SW 1271 (cell line): ENCODE data around the gene TCF12.
"Not testable (repeated sequence)": the region's sequence is repeated elsewhere in the genome, so short reads cannot be mapped to it uniquely, and the experiment has no call there.

Experiments used
- DNase-seq, 2 experiments: peaks; one replicate each; lab custom pipeline; 2025; lab: John Stamatoyannopoulos, UW

Gene TCF12

DNA sequence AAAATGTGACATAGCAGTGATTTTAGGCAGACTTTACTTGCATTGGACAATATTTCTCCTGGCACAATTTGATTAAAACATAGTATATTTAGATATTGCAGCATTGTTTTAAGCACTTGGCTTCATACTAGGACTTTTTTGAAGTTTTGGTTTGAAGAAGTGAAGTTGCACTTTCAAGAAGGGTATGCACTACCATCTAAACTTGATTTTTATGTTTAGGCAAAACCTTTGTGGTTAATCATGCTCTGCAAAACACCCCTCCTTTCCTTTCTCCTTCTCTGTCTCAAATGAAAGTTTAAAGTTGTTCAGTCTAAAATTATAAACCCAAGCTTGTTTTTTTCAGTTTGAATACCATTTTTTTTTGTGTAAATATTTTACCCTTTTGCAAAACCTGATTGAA, 173.8 kb downstream of the TCF12 start:
- DNase-seq, result no peak

DNA sequence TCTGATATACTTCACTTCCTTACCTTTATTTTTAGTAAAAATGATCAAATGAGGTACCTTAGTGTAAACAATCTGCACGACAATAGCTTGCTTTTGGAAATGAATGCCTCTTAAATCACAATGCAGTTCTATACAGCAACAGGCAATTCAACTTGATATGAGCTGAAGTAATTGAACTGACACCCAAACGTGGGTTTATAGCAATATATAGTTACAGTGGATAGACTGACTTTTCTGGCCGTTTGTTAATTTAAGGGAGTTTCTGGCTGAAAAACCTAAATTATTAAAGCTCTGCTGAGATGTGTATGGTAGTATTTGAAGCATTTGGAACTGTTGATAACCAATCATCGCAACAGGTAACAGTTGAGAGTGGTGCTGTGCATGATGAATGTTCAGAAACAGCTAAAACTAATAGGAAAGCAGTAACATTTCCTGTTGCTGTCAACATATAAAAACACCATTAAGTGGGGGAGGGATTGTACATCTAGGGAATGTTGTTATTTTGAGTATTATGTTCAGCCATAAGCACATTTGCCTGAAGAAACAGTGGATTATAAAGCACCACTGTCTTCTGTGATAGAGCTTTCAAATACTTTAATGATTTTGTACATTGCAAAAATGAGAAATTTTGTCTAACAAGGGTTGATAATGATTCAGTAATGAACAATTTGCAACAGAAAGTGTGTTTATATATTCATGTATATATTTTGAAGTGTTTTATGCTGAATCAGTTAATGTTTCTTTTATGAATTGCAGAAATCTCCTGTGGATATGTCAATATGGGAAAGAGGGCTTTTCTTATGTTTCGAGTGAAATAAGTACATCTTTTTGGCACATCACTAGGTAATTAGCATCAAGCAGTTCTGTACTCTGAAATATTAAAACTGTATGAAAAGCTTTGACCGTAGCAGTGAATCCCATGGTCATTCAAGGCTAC, 176.1 kb downstream of the TCF12 start:
- no peak for DNase-seq

DNA sequence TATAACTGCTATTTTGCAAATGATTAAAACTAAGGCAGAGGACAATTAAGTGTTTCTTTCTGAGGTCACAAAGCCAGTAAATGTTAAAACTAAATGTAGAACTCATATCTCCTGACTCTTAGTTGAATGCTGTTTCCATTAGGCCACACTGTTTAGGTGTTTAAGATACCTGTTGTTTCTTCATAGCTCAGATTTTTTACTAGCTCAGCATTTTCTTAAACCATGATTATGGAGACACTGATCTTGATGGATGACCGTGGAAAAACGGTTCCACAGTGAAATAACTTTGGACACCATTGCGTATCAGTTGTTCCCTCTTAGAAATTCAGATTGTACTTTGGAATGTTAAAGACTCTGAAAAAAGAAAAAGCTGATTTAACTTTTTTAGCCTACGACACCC, 177.5 kb downstream of the TCF12 start:
- no peak for DNase-seq

DNA sequence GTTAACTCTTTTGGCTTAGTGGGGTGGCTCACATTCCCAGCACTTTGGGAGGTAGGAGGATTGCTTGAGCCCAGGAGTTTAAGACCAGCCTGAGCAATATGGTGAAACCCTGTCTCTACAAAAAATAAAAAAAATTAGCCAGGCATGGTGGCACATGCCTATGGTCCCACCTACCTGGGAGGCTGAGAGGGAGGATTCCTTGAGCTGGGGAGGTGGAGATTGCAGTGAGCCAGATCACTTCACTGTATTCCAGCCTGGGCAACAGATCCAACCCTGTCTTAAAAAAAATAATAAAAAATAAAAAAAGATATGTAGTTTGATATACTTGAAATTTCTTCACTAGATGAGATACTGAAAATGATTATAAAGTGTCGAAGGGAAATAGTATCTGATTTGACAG, 178.8 kb downstream of the TCF12 start:
- no peak for DNase-seq

DNA sequence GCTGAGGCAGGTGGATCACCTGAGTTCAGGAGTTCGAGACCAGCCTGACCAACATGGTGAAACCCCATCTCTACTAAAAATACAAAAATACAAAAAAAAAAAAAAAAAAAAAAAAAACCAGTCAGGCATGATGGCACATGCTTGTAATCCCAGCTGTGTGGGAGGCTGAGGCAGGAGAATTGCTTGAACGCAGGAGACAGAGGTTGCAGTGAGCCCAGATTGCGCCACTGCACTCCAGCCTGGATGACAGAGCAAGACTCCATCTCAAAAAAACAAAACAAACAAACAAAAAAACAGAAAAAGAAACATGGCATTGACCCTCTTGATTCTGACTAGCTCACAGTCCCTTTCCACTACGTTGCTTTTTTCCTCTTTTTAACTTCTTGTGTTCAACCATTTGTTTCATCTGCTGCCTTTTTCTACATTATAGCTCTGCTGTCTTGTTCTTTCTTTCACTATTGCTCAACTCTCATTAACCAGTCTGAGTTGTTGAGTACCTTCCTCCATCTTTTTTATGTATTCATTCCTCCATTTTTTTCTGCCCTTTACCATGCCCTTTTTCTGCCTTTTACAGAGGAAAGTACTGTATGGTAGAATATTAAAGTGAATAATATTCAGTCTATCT, 179.6 kb downstream of the TCF12 start:
- DNase-seq, result not testable (repeated sequence)

DNA sequence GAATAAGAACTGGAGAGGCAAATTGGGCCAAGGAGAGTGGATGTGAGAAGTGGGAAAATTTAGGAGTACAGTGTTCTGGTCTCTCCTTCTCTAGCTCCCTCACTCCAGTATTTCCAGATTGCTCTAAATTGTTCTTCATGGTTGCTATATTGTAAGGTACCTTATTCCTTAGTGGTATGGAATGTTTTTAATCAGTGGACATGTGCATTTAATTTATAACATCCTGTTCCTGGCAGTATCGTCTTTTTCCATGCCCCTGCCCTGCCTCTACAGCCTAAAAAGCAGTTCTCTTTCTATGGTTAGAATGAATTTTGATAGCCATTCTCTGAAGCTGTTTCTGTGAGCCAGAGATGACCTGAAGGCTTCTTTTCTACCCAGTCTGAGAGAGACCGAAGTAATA, 180.5 kb downstream of the TCF12 start:
- DNase-seq, result no peak

DNA sequence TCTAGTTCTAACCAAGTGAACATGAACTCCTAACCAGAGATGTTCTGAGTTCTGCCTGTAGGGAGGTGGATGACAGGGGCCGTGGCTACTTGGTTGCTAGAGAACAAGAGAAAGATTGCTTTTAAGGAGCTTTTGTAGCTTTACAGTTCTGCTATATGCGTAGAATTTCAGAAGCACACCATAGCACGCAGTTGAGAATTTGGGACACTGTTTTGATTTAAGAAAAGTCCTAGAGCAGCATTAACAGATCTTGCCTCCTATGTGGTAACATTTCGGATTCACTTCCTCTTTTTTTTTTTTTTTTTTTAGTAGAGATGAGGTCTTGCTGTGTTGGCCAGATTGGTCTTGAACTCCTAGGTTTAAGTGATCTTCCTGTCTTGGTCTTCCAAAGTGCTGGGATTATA, 181.7 kb downstream of the TCF12 start:
- DNase-seq, result no peak

DNA sequence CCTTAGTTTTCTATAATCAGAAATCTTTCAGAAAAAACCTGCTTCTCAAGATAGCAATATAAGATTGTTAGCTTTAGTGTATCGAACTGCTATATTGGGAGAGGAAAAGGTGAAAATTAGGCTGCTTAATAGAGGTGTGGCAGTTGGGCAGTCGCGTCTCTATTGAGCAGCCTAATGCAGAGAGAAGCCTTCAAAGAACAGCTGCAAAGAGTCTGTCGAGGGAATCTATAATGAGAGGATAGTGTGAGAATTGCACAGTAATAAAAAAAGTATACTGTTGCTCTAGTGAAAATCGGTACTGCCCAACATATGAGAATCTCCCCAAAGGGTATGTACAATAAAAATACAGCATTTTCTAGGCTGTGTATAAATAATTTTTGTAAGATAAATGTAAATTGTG, 184.4 kb downstream of the TCF12 start:
- DNase-seq, result no peak

DNA sequence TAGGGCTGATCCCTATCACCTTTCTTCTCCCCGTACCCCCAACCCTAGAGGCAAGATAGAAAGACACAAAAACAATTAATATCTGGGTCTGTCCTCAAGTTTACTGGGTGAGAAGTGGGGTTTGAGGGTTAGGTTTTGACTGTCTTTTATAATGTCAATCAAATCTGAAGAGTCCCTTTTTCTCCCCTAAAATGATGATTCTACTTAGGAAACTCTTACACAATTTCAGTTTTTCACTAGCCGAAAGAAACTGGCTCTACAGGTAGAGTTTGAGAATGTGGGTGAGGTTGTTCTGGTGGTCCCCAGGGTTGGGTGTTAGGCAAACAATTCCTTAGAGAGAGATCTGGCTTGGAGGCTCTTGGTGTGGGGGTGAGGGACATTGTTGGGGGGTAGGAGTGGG, 189.9 kb downstream of the TCF12 start:
- DNase-seq, result no peak

DNA sequence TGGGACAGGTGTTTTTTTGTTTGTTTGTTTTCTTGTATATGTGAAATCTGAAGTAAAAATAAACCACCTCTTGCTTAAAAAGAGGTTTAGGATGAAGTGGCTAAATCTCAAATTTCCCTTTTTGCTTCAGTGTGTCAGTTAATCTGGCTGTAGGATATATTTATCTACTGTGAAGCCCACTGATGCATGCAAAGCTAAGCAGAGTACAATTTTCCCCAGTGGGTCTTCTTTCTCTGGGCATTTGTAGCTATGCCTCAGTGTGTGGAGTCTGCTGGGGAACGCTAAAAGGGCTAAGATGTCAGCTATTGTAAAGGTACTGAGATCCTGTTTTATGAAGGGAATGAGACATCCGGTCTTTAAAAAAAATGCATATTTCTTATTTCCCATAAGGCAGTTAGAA, 190.6 kb downstream of the TCF12 start:
- no peak for DNase-seq

DNA sequence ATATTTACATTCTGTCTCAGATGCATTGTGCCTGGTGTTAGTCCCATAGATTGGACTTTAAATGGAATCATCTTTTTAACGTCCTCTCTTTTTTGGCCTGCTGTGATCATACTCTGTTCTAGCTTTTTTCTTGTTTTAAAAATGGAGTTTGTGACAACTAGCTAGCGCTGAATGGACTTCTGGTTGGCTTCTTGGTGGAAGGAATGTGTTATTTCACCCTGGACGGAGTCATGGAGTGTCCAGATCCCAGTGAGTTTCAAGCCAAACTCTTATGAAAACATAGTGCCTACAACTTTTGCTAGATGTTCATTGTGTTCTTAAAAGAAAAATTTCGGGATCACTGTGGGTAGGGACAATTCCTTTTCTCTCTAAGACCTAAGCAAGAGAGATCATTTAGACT, 192.6 kb downstream of the TCF12 start:
- DNase-seq, result no peak

DNA sequence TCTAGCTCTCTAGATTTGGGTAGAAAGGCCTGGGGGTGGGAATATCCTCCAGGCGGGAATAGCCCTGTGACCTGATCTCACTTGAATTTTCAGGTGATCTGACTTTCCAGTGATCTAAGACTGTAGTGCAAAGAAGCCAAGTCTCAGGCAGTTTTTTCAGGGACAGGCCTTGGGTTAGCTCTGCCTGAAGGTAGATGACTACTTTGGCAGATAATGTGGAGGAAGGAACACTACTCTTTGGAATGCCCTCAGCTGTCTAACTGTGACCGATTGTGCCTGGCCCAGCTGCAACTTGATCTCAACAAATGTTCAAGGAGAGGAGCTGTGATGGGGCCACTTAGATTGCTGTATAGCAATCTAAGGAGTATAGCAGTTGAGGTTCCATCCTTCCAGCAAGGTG, 193.7 kb downstream of the TCF12 start:
- DNase-seq, result no peak

DNA sequence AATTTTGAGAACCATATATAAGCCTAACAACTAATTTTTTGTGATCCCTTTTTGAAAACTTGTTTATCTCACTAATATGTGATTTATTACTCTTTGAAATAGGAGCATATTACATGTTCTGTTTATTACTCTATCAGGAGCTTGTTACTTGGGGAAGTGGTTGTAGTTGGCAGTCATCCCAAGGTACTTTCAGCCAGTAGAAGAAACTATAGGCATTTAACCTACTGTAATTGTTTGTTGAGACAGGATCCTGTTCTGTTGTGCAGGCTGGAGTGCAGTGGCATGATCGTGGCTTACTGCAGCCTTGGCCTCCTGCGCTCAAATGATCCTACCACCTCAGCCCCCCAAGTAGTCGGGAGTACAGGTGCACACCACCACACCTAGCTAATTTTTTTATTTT, 195.6 kb downstream of the TCF12 start:
- DNase-seq, result no peak

DNA sequence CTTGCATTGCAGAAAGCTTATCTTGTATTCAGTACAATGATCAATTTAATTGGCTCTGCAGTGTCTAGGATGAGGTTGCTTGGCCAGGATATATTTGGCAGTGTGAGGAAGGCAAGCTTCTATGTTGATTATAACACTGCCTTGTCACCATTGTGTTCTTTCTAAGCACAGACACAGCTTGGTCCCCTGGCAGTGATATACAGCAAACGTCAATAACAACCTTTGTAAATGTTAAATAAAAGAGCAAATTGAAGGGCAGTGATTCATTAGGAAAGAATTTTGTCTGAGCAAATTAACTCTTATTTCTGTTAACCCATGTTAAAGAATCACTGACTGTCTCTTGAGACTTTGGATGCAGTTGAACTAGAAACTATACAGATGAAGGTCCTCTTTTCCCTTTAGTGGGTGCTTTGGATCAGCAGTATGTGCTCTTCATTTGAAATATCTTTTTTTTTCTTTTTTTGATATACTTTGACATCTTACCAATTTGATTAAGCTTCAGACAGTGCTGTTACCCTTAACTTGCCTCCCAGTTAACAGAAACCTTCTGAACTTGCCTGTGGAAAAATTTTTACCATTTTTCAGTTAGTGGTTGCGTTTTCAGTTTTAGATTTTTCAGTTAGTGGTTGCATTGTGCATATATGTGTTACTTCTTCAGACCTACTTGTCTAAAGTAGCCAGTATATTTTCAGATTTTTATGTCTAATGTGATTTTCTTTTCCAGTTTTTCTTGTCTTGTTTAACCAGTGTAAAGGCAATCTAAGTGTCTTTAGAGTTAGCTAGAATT, 199.8 kb downstream of the TCF12 start:
- peak in 1 of 2 experiments; percentile 25 for DNase-seq

DNA sequence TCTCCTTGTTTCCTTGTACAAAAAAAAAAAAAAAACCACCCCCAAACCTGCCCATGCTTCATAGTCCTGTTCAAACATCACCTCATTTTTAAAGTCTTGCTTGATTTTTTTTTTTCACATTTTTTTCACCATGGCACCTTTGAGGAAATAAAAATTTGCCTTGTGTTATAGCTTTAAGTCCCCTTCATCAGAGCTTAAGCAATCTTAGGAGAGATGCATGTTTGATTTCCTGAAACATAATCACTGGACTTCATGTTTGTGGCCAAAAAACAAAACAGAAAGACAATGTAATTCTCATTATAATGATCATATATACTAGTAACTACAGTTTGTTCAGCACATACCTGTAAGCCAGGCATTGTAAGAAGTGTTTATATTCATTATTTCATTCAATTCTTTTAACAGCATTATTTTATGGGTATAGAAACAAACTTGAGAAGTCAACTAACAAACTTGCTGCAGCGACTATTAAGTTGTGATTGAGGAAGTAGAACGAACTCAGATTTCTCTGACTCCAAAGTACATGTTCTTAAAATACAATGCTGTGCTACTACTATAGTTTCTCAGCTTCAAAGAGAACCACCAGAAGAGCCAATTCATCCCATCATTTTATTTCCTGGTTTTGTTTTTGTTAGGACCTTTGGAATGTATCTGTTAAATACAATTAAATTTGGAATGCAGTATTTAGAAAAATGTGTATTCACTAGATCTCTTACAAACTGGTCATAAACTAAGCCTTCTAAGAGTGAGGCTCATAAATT, 203.8 kb downstream of the TCF12 start:
- DNase-seq, result no peak

DNA sequence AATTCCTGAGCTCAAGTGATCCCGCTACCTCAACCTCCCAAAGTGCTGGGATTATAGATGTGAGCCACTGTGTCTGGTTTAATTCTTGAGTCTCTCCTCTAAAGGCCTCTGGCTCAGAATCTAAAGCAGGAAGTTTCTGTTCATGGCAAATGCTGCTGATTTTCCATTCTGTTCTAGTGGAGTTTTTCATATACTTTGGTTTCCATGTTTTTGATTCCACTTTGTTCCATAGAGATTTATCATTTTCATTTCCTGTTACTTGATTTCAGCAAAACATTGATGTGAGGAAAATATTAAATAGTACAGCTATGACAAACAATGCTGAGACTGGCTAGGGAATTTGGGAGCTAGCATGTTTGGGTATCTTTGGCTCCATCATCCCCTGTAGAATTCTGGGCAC, 205.6 kb downstream of the TCF12 start:
- DNase-seq, result no peak

DNA sequence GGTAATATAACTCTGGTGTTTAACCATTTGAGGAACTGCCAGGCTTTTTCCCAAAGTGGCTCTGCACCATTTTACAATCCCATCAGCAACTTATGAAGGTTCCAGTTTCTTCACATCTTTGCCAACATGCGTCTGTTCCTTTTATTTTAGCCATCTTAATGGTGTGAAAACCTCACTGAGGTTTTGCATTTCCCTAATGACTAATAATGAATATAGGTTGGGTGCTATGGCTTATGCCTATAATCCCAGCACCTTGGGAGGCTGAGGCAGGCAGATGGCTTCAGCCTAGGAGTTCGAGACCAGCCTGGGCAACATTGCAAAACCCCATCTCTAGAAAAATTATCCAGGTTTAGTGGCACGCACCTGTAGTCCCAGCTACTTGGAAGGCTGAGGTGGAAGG, 210.6 kb downstream of the TCF12 start:
- DNase-seq, result no peak

DNA sequence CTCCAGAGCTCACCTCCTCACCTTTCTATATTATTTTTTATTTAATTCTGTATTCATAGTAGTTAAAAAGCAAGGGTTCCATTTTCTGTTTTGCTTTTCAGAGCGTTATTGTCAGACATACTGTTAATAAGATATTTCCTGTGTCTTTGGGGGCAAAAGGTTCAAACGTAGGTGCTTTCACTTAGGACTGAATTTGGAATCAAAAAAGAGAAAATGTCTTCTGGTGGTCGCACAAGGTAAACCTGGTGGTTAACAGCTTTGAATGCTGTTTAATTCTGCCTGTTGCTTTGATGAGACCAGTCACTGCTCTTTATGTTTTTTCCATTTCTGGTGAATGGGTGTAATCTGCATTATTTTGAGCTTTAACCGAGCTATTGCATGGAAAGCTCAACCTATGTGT, 212.5 kb downstream of the TCF12 start:
- DNase-seq, result no peak

DNA sequence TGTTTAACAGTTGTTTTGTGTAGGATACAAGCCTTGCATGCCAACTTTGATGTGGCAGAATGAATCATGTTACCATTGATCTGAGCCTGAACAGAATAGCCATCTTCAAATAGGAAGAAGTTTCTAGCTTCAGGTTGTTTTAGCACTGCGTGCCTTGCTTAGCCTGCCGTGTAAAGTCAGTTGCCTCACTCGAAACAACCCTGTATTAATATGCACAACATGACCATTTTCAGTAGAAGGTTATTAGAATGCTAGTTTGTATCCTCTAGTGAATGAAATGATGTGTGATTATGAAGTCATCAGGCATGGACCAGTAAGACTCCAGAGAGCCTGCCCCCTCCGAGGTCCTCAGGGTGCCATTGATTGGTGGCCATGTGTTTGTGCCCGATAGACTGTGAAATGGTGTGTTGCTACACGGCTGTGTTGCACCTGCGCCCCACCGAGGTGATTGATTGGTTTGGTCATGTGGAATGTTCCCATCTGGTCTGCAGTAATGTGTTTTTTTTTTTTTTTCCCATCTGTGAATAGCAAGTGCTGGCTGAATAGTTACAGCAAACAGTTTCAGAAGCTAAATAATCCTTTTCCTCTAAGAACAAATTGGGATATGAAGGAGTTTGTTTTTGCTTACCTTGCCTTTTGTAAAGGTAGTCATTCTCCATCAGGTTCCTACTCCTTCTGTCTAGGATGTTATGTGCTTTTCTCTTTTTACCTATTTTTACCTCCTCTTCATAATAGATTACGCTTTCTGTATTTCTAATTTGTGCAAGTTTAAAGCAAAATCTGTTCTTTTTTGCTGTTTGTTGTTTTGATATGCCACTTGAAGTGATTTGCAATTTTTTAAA, 214.9 kb downstream of the TCF12 start:
- DNase-seq, result no peak

DNA sequence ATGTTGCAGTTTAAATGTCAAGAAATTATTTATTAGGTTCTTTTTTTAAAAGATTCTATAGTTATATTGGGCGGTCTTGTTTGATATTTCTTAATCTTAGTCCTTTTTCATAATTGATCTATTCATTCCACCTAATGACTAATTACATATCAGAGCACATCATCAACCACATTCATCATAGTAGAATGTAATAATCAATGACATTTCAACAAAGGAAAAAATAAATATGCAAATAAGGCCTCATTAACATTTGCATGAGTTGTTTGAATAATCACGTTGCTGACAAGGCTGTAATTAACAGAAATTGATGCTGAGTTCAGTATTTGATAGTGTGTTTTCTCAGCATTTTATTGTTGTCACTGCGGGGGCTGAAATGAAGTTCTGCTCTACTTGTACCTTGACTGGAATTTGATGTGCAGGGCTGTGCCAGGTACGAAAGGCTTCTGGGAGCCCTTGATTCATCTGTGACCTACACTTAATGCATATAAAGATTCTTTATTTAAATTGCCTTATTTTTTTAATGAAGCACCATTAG, 215.7 kb downstream of the TCF12 start:
- no peak for DNase-seq

DNA sequence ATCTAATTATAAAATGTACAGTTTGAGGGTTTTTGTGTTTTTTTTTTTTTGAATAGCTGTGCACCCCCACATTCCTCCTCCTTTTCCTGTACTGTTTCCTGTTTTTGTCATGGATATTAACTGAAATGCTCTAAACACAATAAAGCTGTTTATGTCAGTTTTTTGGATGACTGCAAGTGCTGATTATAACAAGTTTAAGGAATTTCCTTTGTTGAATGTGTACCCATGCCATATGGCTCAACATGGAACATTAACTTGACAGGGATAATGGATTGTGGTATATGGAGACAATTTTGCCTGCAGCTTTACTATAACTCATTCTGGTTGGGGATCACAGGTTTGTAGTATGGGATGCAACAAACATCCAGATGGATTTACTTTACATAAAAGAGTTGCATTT, 216.4 kb downstream of the TCF12 start:
- DNase-seq, result no peak
